PC-3 (cell line): ENCODE results near the gene CTNND2.

Experiments used
- CTCF ChIP-seq: fragments of 300-600 bp; sonication (generic); conservative IDR thresholded peaks from 2 replicates; pipeline ENCODE4 v1.5.1; 2017; ENCODE audit warnings: antibody characterized with exemption, low read depth, mild to moderate bottlenecking, low read length
- EZH2 ChIP-seq: fragments of 300-600 bp; sonication (generic); IDR thresholded peaks from one replicate; pipeline ENCODE4 v1.6.1; 2017; ENCODE audit warnings: antibody characterized with exemption, mild to moderate bottlenecking, low read length; ENCODE audit not compliant: unreplicated experiment

GRCh38 chr5:11191673-11192072, 712.6 kb downstream of the CTNND2 start:
- TF ChIP-seq CTCF: no peak
- TF ChIP-seq EZH2: no peak
